HL-60/S4 (cell line): ENCODE results near the gene CREBZF.
"Not testable (repeated sequence)": the region's sequence is repeated elsewhere in the genome, so short reads cannot be mapped to it uniquely, and the experiment has no call there.

Experiments
- in situ Hi-C: fragments of 300-500 bp; cut with MboI; formaldehyde crosslinking; loops from 2 replicates; pipeline ENCODE4 v1.14.3; 2022; ENCODE audit warnings: low sequenced_read_pairs

The CREBZF gene

DNA sequence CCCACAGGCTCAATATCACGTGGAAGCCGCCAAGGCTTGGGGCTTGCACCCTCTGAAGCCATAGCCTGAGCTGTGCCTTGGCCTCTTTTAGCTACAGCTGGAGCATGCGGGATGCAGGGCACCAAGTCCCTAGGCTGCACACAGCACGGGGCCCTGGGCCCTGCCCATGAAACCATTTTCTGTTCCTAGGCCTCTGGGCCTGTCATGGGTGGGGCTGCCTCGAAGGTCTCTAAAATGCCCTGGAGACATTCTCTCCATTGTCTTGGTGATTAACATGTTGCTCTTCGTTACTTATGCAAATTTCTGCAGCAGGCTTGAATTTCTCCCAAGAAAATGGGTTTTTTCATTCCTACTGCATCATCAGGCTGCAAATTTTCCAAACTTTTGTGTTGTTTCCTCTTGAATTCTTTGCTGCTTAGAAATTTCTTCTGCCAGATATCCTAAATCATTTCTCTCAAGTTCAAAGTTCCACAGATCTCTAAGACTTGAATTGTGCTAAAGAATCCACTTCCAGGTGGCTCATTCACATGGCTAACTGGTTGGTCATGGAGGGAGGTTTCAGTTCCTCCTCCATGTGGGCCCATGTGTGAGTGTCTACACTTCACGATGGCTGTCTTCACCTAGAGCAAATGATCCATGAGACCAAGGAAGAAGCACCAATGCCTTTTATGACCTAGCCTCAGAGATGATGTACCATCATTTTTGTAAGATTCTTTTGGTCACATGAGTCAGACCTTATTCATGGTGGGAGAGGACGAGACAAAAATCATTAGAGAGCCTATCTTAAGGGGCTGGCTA lies 7.4 kb upstream of the CREBZF start:
- in situ Hi-C loops = no loop called here

- in situ Hi-C loops = not testable (repeated sequence)
Measured at GRCh38 chr11:85670949-85671663, 6.2 kb upstream of the CREBZF start.

GRCh38 chr11:85668157-85668556 lies 3.2 kb upstream of the CREBZF start:
- in situ Hi-C loops = no loop called here

GRCh38 chr11:85666687-85667086 lies 1.8 kb upstream of the CREBZF start:
- in situ Hi-C loops = no loop called here

- in situ Hi-C loops = no loop called here
Measured at GRCh38 chr11:85665733-85666132, 804 bp upstream of the CREBZF start.

DNA sequence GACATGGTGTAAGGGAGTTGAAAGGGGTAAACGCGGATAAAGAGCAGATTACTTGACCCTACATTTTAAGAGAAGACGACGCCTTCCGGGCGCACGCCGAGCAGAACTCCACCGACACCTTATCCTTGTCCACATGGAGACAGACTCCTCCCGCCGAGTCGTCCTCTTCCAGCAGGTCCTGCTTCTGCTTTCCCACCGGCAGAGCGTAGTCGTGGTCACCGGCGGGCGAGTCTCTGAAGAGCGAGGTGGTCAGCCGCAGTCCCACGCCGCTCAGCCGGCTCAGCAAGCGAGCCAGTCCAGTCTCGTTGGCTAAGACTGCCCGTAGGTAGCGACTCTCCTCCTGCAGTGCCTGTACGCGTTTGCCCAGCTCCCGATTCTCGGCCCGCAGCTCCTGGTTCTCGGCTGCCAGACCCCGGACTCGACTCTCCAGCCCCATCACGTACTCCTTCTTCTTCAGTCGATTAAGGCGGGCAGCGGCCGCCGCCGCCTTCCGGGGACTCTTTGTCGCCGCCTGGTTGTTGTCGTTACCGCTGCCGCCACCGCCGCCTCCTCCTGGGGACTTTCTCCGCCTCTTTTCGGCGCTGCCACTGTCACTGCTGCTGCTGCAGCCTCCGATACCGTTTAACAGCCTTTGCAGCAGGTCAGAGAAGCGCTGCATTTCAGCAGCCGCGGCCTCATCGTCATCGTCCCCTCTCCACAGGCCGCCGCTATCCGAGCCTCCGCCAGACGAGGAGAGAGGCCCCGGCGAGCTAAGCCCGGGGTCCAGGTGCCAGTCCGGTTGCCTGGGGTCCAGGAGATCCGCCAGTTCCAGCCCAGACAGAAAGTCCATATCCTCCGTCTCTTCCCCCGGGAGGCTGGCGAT lies 945 bp downstream of the CREBZF start:
- in situ Hi-C loops = no loop called here

- in situ Hi-C loops = no loop called here
Measured at GRCh38 chr11:85663080-85663752, 1.7 kb downstream of the CREBZF start.

- in situ Hi-C loops = no loop called here
Measured at GRCh38 chr11:85661972-85662664, 2.8 kb downstream of the CREBZF start.

- in situ Hi-C loops = no loop called here
Measured at GRCh38 chr11:85658180-85658579, 6.7 kb downstream of the CREBZF start.

DNA sequence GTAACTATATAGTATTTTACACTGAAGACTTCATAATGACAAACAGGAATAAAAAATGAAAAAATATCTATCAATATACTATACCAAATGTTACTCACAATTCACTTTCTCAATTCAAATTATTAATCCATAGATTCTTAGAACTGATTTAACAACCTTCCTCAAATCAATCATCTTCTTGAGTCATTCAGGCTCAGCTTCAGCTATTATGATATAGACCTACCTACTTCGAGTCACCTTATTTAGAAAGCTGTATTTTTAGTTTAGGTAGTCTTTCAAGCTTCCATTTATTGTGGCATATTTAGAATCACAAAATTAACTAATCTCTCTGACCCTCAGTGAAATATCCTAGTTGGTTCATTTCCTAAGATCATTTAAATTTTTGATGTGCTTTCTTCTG lies 8.2 kb downstream of the CREBZF start:
- in situ Hi-C loops = no loop called here

DNA sequence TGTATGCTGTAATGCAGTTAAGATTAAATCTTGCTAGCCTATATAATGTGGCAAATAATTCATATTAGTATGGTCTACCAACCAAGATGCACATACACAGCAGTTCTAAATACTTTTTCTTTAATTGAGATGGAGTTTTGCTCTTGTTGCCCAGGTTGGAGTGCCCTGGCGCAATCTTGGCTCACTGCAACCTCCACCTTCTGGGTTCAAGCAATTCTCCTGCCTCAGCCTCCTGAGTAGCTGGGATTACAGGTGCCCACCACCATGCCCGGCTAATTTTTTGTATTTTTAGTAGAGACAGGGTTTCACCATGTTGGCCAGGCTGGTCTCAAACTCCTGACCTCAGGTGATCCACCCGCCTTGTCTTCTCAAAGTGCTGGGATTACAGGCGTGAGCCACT lies 10.6 kb downstream of the CREBZF start:
- in situ Hi-C loops = not testable (repeated sequence)

- in situ Hi-C loops = no loop called here
Measured at GRCh38 chr11:85652786-85653447, 12.0 kb downstream of the CREBZF start.

GRCh38 chr11:85651118-85651517 lies 13.8 kb downstream of the CREBZF start:
- in situ Hi-C loops = no loop called here

DNA sequence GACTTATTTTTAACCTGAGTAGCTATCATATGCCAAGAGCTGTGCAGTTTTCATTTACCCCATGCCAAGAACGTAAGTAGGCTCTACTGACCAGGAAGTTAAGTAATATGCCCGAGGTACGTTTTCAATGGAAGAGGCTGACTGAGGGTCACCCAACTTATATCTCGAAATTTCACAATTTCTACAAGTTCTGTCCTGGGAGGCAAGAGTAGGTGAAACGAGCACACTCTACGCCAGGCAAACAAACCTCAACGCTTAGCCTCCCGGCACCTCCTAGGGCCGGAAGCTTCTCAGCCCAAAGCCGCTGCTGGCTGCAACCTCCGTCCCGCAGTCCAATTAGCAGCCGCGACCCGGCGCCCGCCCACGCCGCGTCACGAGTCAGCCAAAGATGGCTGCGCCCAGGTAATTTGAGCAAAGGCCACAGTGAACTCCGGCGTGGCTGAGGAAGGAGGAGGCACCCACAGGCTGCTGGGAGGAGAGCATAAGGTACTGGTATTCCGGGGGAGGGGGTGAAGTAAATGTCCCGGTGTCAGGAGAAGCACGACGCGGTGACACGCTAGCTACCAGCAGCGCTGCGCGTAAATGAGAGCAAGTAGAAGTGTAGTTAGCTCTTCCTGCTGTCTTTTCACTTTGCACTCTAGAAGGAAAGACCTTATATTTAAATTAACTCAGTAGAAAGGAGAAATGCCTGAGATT lies 17.2 kb downstream of the CREBZF start, which contains the start of gene TMEM126A:
TSS of gene TMEM126A (plus strand) at position 364 of the 696 bp plus-strand sequence. CDS start 2,289 bp downstream, outside the sequence.
- in situ Hi-C loops = no loop called here

GRCh38 chr11:85647078-85647477 lies 17.9 kb downstream of the CREBZF start:
- in situ Hi-C loops = no loop called here

DNA sequence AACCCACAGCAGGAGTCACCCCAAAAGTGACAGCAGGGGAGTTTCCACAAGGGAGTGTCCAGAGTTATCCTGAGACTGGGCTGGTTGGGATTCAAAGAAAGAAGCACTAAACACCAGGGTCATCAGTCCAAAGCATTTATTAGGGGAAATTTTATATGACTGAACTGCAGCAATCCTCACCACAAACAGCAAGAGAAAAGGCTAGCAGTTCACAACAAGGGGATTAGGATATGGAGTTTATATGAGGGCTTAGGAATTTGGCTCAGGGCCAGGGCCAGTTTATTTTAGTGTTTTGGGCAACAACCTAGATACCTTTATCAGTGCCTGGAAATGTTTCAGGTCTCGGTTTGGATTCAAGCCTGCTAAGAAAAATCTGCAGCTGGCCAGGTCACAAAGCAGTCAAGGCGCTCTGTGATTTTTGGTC lies 21.7 kb downstream of the CREBZF start:
- in situ Hi-C loops = no loop called here

DNA sequence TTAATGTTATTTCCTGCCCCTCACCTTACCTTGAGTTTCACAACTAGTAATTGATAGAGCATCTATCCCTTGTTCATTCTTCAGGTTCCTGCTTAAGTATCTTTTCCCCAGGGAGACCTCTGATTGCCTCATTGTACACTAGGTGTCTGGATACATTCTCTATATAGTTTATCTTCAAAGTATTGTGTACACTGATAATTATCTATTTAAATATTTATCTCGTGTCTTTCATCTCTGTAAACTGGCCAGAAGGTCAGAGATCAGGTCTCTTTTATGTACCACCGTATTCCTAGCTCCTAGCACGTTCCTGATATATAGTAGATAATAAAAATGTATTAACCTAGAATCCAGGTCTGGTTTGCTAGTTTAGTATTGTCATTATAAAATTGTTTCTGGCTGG lies 30.2 kb downstream of the CREBZF start:
- in situ Hi-C loops = no loop called here

GRCh38 chr11:85628771-85629341 lies 36.1 kb downstream of the CREBZF start:
- in situ Hi-C loops = no loop called here
